ENCODE data around the gene CUEDC1.

CUEDC1 gene

DNA sequence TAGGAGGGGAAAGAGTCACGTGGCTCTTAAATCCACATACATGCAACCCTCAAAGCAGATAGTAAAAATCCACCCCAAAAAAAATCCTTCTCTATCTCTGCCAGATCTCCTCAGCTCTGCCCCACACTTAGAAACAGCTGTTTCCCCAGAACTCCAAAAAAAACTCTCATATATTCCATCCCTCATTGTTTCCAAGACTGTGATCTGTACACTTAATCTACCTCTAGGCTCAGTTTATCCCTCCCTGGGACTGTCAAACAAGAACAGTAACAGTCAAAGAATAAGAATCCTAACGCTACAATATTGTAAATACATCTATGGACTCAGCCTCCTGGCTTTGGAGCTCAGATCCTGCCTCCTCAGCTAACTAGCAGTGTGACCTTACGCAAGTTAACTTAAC lies 11.6 kb downstream of the CUEDC1 start:
- no peak for DNase-seq (ENCODE audit: low read depth in 1 of 2, low spot score in 1 of 2)
- H3K27ac ChIP-seq (replicated peaks): no peak overlapping the region
- no peak overlapping the region for H3K4me3 ChIP-seq (replicated peaks; ENCODE audit: insufficient read depth, low read length)
- TF ChIP-seq POLR2AphosphoS5 (IDR thresholded peaks at IDR 0.05; ENCODE audit: low read depth) (no peak), SPI1 (IDR thresholded peaks at IDR 0.05; ENCODE audit: borderline replicate concordance, low read depth) (no peak), GABPA (IDR thresholded peaks at IDR 0.05; ENCODE audit: low read depth) (no peak)
- TF ChIP-seq, protein P1, sequence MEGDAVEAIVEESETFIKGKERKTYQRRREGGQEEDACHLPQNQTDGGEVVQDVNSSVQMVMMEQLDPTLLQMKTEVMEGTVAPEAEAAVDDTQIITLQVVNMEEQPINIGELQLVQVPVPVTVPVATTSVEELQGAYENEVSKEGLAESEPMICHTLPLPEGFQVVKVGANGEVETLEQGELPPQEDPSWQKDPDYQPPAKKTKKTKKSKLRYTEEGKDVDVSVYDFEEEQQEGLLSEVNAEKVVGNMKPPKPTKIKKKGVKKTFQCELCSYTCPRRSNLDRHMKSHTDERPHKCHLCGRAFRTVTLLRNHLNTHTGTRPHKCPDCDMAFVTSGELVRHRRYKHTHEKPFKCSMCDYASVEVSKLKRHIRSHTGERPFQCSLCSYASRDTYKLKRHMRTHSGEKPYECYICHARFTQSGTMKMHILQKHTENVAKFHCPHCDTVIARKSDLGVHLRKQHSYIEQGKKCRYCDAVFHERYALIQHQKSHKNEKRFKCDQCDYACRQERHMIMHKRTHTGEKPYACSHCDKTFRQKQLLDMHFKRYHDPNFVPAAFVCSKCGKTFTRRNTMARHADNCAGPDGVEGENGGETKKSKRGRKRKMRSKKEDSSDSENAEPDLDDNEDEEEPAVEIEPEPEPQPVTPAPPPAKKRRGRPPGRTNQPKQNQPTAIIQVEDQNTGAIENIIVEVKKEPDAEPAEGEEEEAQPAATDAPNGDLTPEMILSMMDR (IDR thresholded peaks at IDR 0.05; ENCODE audit: insufficient read depth, low read length): no peak
- TF ChIP-seq, protein P2, sequence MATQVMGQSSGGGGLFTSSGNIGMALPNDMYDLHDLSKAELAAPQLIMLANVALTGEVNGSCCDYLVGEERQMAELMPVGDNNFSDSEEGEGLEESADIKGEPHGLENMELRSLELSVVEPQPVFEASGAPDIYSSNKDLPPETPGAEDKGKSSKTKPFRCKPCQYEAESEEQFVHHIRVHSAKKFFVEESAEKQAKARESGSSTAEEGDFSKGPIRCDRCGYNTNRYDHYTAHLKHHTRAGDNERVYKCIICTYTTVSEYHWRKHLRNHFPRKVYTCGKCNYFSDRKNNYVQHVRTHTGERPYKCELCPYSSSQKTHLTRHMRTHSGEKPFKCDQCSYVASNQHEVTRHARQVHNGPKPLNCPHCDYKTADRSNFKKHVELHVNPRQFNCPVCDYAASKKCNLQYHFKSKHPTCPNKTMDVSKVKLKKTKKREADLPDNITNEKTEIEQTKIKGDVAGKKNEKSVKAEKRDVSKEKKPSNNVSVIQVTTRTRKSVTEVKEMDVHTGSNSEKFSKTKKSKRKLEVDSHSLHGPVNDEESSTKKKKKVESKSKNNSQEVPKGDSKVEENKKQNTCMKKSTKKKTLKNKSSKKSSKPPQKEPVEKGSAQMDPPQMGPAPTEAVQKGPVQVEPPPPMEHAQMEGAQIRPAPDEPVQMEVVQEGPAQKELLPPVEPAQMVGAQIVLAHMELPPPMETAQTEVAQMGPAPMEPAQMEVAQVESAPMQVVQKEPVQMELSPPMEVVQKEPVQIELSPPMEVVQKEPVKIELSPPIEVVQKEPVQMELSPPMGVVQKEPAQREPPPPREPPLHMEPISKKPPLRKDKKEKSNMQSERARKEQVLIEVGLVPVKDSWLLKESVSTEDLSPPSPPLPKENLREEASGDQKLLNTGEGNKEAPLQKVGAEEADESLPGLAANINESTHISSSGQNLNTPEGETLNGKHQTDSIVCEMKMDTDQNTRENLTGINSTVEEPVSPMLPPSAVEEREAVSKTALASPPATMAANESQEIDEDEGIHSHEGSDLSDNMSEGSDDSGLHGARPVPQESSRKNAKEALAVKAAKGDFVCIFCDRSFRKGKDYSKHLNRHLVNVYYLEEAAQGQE (IDR thresholded peaks at IDR 0.05; ENCODE audit: insufficient replicate concordance, low read depth): no peak
- H3K27me3 ChIP-seq (ENCODE audit: insufficient read depth, poor library complexity, severe bottlenecking): no peaks in the 10 kb centered on the region

DNA sequence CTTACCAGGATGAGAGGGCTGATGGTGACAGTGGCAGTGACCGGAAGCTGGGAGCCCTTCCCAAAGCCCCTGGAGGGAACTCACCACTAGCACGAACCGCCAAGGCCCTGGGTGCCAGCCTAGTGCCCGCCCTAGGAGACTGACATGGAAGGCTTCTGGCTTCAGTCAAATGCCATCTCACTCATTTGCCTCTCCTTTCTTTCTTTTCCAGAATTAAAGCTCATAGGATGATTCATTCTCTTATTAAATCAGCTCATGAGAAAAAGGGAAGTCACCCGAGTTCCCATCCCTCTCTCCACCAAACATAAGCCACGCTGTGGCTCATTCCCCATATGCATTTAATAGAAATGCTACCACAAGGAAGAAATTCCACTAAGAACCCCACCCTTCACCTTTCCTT lies 12.1 kb downstream of the CUEDC1 start:
- Histone ChIP-seq H3K27me3 (ENCODE audit: insufficient read depth, poor library complexity, severe bottlenecking) (no peaks in the 10 kb centered on the region), H3K4me3 (replicated peaks; ENCODE audit: insufficient read depth, low read length) (no peak overlapping the region), H3K27ac (replicated peaks) (no peak overlapping the region)
- TF ChIP-seq SPI1 (IDR thresholded peaks at IDR 0.05; ENCODE audit: borderline replicate concordance, low read depth): peak; percentile 92
- TF ChIP-seq, protein P2 (IDR thresholded peaks at IDR 0.05; ENCODE audit: insufficient replicate concordance, low read depth): no peak
- DNase-seq (ENCODE audit: low read depth in 1 of 2, low spot score in 1 of 2): peak in 1 of 2 experiments; percentile 21

DNA sequence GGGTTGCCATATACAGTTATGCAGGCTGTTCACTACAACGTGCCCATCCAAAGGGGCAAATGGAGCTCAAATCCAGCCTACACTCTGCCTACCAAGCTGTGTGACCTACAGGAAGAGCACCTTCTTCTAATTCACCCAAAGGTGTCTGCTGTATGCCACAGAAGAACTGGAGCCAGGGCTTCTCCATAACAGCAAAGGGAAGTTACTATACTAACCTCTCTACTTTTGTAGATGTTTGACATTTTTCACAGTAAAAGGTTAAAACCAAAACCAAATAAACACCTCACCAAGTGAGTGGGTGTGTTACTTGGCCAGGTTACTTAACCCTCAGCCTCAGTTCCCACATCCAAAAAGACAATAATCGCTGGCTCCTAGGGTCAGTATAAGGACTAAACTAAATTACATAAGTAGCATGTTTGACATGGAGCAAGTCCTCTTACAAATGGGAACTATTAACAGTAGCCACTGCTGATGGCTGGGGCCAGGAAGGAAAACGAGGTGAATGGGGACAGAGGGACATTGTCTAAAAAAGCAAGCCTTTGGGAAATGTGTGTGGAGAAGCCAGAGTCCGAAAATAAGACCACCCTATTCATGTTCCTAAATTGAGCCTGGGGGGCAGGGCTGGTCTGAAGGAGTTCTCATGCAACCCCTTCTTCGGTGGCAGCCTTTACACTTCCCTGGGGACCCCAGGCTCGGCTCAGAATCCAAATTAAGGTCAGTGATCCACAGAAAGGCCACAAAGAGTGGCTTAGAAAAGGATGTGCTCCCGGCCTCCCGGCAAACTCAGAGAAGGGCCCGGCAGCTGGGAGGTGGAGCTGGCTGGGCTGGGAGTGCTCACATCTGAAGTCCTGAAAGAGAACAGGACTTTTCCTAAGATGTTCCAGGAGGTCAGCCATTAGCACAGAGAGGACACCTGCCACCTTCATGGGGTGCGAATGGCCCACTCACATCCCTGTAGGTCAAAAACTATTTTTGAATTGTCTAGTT lies 13.5 kb downstream of the CUEDC1 start:
- Histone ChIP-seq H3K4me3 (replicated peaks; ENCODE audit: insufficient read depth, low read length) (no peak overlapping the region), H3K27ac (replicated peaks) (no peak overlapping the region), H3K27me3 (ENCODE audit: insufficient read depth, poor library complexity, severe bottlenecking) (no peaks in the 10 kb centered on the region)
- no peak for DNase-seq (ENCODE audit: low read depth in 1 of 2, low spot score in 1 of 2)
- TF ChIP-seq POLR2AphosphoS5 (IDR thresholded peaks at IDR 0.05; ENCODE audit: low read depth) (no peak), GABPA (IDR thresholded peaks at IDR 0.05; ENCODE audit: low read depth) (no peak), SPI1 (IDR thresholded peaks at IDR 0.05; ENCODE audit: borderline replicate concordance, low read depth) (no peak)
- TF ChIP-seq, protein P1 (IDR thresholded peaks at IDR 0.05; ENCODE audit: insufficient read depth, low read length): no peak
- TF ChIP-seq, protein P2 (IDR thresholded peaks at IDR 0.05; ENCODE audit: insufficient replicate concordance, low read depth): no peak

Data from HL-60 (cell line).